Testis (tissue), 2 donors: ENCODE data around the gene BEAN1.

ENCODE experiments used
- CTCF ChIP-seq, 3 experiments: fragments of 450-650 bp in 2 of 3; fragments of 200-600 bp in 1 of 3; sonication (generic) in 1 of 3; IDR thresholded peaks; one replicate each; pipeline ENCODE4 v1.5.1; 2016 to 2019; ENCODE audit warnings: antibody characterized with exemption in 3 of 3, mild to moderate bottlenecking in 2 of 3, moderate library complexity in 1 of 3
- POLR2A ChIP-seq: fragments of 450-650 bp; IDR thresholded peaks from one replicate; pipeline ENCODE4 v1.6.1; 2017; ENCODE audit warnings: antibody characterized with exemption, mild to moderate bottlenecking, moderate library complexity

- TF ChIP-seq CTCF (IDR thresholded peaks at IDR 0.05) (no peak), POLR2A (no peak)
Measured at GRCh38 chr16:66440970-66441369, 13.9 kb downstream of the BEAN1 start.
